ENCODE measurements around the gene CACNA1E.

CACNA1E gene

DNA sequence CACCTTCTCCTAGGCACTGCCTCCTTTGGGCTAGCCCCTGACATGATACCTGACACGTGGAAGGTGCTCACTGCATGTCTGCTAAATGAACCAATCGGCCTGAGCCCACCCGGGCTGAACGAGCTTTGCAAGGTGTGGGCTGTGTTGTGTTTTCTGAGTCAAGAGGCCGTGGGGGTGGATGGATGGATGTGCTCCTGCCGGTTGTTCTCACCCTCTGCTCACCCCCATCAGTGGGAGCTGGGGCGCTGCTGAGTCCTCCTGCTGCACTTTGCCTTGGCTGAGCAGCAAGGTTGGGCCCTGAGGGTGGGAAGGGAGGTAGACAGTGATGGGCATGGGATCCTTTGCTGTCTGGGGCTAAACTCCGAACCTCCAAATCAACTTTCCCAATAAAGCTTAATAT, 6.7 kb upstream of the CACNA1E start:
- DNase-seq (ENCODE audit: low spot score) = no peak
- no peak overlapping the region for H2BK12ac ChIP-seq (ENCODE audit: low read length)
- no peak overlapping the region for H3K9ac ChIP-seq (ENCODE audit: low read depth, low read length, poor library complexity)
- no peaks in the 10 kb centered on the region for H3K79me1 ChIP-seq (ENCODE audit: low read depth, low read length)
- peaks cover 0 to 10% of the 10 kb centered on the region in 2 donors for H3K4me1 ChIP-seq (ENCODE audit: control insufficient read depth in 2 of 2, insufficient read depth in 1 of 2, low read depth in 1 of 2, low read length in 2 of 2)
- H3K27me3 ChIP-seq (ENCODE audit: control insufficient read depth in 3 of 3, insufficient read depth in 3 of 3, low read depth in 1 of 3, low read length in 3 of 3) = peaks cover 0 to 21% (median 2%) of the 10 kb centered on the region in 3 experiments
- no peak overlapping the region for H3K4me2 ChIP-seq (ENCODE audit: insufficient read depth, low read length, poor library complexity, severe bottlenecking)
- H2BK120ac ChIP-seq (ENCODE audit: low read depth, low read length) = no peak overlapping the region
- H3K4me3 ChIP-seq (ENCODE audit: low read length in 2 of 2) = no peak overlapping the region
- no peak overlapping the region for H4K91ac ChIP-seq (ENCODE audit: low read depth, low read length, poor library complexity)
- no peak overlapping the region for H2BK15ac ChIP-seq (ENCODE audit: low read length)
- no peak overlapping the region for H3K14ac ChIP-seq (ENCODE audit: low read length)
- H3K27ac ChIP-seq (replicated peaks; ENCODE audit: low read length) = no peak overlapping the region
- no peak overlapping the region for H2BK5ac ChIP-seq (ENCODE audit: low read length)
- H3K23ac ChIP-seq (ENCODE audit: low read depth, low read length, poor library complexity) = no peak overlapping the region
- H3K18ac ChIP-seq (ENCODE audit: low read length) = peak overlapping the region; percentile 31
- no peak overlapping the region for H2AK5ac ChIP-seq (ENCODE audit: low read depth, low read length)
- WGBS, 2 donors (ENCODE audit: extremely low coverage in 2 of 2, insufficient read length in 2 of 2, insufficient replicate concordance in 1 of 2) = no CpG with 5 or more reads among the region's 8 CpGs
- H3K9me3 ChIP-seq (replicated peaks in 1 of 2; ENCODE audit: control insufficient read depth in 2 of 2, insufficient read depth in 1 of 2, low read depth in 1 of 2, low read length in 2 of 2) = no peaks in the 10 kb centered on the region
- H3K4ac ChIP-seq (ENCODE audit: low read length) = no peak overlapping the region
- no peaks in the 10 kb centered on the region for H3K36me3 ChIP-seq (replicated peaks in 1 of 2; ENCODE audit: control insufficient read depth in 2 of 2, insufficient read depth in 2 of 2, low read length in 2 of 2)
- no peak overlapping the region for H2AFZ ChIP-seq (ENCODE audit: low read length)
- no peak overlapping the region for H4K8ac ChIP-seq (ENCODE audit: low read depth, low read length)

DNA sequence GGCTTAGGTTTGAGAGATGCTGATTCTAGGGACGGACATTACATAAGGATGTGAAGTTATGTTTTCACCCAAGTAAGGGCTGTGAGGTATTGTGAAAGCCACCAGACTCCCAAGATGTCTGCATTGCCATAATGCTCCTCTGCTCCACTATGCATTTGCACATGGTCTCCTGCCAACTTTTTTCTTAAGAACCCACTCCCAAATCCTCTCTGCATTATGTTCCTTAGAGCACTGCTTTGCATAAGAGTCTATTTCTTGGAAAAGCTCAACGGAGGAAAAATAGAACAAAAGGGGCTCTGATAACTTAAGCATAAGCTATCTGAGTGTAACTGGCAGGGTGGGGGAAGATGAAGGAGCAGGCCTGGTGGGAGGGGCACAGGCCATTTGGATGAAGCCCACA, 5.0 kb upstream of the CACNA1E start:
- Histone ChIP-seq H3K9ac (ENCODE audit: low read depth, low read length, poor library complexity) (no peak overlapping the region), H4K91ac (ENCODE audit: low read depth, low read length, poor library complexity) (no peak overlapping the region), H2BK5ac (ENCODE audit: low read length) (no peak overlapping the region), H3K4me2 (ENCODE audit: insufficient read depth, low read length, poor library complexity, severe bottlenecking) (no peak overlapping the region), H3K18ac (ENCODE audit: low read length) (no peak overlapping the region), H2BK12ac (ENCODE audit: low read length) (no peak overlapping the region), H3K9me3 (replicated peaks in 1 of 2; ENCODE audit: control insufficient read depth in 2 of 2, insufficient read depth in 1 of 2, low read depth in 1 of 2, low read length in 2 of 2) (peaks cover 0 to 4% of the 10 kb centered on the region in 2 donors), H3K4me3 (ENCODE audit: low read length in 2 of 2) (no peak overlapping the region), H3K27ac (replicated peaks; ENCODE audit: low read length) (no peak overlapping the region), H3K14ac (ENCODE audit: low read length) (no peak overlapping the region), H3K4me1 (ENCODE audit: control insufficient read depth in 2 of 2, insufficient read depth in 1 of 2, low read depth in 1 of 2, low read length in 2 of 2) (peaks cover 0 to 12% of the 10 kb centered on the region in 2 donors), H3K23ac (ENCODE audit: low read depth, low read length, poor library complexity) (no peak overlapping the region), H2AK5ac (ENCODE audit: low read depth, low read length) (no peak overlapping the region), H3K79me1 (ENCODE audit: low read depth, low read length) (no peaks in the 10 kb centered on the region), H3K36me3 (replicated peaks in 1 of 2; ENCODE audit: control insufficient read depth in 2 of 2, insufficient read depth in 2 of 2, low read length in 2 of 2) (no peaks in the 10 kb centered on the region), H4K8ac (ENCODE audit: low read depth, low read length) (no peak overlapping the region), H3K4ac (ENCODE audit: low read length) (no peak overlapping the region), H3K27me3 (ENCODE audit: control insufficient read depth in 3 of 3, insufficient read depth in 3 of 3, low read depth in 1 of 3, low read length in 3 of 3) (peaks cover 2 to 39% (median 18%) of the 10 kb centered on the region in 3 experiments), H2BK15ac (ENCODE audit: low read length) (no peak overlapping the region), H2AFZ (ENCODE audit: low read length) (no peak overlapping the region), H2BK120ac (ENCODE audit: low read depth, low read length) (no peak overlapping the region)
- no peak for DNase-seq (ENCODE audit: low spot score)
- no CpG with 5 or more reads among the region's 2 CpGs for WGBS, 2 donors (ENCODE audit: extremely low coverage in 2 of 2, insufficient read length in 2 of 2, insufficient replicate concordance in 1 of 2)

DNA sequence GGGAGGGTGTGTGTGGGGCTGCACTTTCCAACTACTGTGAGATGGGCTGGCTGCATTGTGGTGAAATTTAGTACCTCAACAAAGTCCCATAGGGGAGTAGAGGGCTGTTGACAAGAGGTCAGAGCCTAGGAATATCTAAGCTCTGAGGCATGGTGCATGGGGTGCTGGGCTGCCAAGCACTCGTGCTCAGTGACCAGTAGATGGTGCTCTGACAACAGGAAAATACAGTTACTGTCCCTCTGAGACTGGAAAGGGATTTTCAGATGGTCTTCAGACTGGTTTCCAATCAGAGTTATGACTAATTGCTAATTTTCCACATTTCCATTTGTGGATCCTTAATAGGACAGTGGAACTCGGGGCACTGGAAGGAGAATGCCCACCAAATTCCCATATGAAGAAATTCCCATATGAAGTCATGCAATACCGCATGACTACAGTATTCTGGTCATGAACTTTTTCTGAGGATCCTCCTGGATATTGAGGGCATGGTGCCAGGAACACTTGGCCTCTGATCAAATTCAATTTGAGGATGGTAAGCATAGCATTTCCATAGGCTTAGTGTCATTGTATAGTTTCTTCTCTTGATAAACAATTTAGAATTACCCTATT, 4.1 kb upstream of the CACNA1E start:
- Histone ChIP-seq H3K4me2 (ENCODE audit: insufficient read depth, low read length, poor library complexity, severe bottlenecking) (no peak overlapping the region), H3K14ac (ENCODE audit: low read length) (no peak overlapping the region)

DNA sequence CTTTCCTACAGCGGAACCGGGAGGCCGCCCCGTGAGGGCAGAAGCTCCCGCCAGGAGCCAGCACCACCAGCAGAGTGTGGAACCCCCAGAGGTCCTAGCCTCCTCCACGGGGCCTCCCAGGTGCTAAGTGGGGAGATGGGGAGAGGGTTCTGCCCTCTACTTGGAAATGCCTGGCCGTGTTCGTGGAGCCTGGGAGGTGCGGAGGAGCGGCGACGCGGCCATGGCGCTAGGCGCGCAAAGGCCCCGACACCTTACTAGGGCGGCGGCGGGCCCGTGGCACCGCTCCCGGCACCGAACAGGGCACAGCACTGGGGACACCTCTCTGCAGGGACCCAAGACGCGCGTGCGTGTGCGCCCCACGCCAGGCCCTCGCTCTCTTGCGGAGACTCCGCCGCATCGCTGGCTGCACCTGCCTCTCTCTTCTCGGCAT, 1.3 kb upstream of the CACNA1E start:
- H4K91ac ChIP-seq (ENCODE audit: low read depth, low read length, poor library complexity) = peak overlapping the region; percentile 39
- WGBS, 2 donors (ENCODE audit: extremely low coverage in 2 of 2, insufficient read length in 2 of 2, insufficient replicate concordance in 1 of 2) = no CpG with 5 or more reads among the region's 36 CpGs
- H3K4me2 ChIP-seq (ENCODE audit: insufficient read depth, low read length, poor library complexity, severe bottlenecking) = peak overlapping the region; percentile 97
- DNase-seq (ENCODE audit: low spot score) = no peak
- peaks cover 0 to 4% of the 10 kb centered on the region in 2 donors for H3K9me3 ChIP-seq (replicated peaks in 1 of 2; ENCODE audit: control insufficient read depth in 2 of 2, insufficient read depth in 1 of 2, low read depth in 1 of 2, low read length in 2 of 2)
- no peak overlapping the region for H3K27ac ChIP-seq (replicated peaks; ENCODE audit: low read length)
- no peak overlapping the region for H2BK5ac ChIP-seq (ENCODE audit: low read length)
- H3K4ac ChIP-seq (ENCODE audit: low read length) = peak overlapping the region; percentile 47
- H2AFZ ChIP-seq (ENCODE audit: low read length) = peak overlapping the region; percentile 89
- no peak overlapping the region for H2AK5ac ChIP-seq (ENCODE audit: low read depth, low read length)
- H3K79me1 ChIP-seq (ENCODE audit: low read depth, low read length) = no peaks in the 10 kb centered on the region
- H2BK15ac ChIP-seq (ENCODE audit: low read length) = peak overlapping the region; percentile 60
- peak overlapping the region in 1 of 2 donors; percentile 76 for H3K4me3 ChIP-seq (ENCODE audit: low read length in 2 of 2)
- peak overlapping the region; percentile 87 for H3K23ac ChIP-seq (ENCODE audit: low read depth, low read length, poor library complexity)
- H3K14ac ChIP-seq (ENCODE audit: low read length) = peak overlapping the region; percentile 87
- H3K36me3 ChIP-seq (replicated peaks in 1 of 2; ENCODE audit: control insufficient read depth in 2 of 2, insufficient read depth in 2 of 2, low read length in 2 of 2) = no peaks in the 10 kb centered on the region
- peak overlapping the region; percentile 69 for H2BK120ac ChIP-seq (ENCODE audit: low read depth, low read length)
- peaks cover 6 to 76% (median 42%) of the 10 kb centered on the region in 3 experiments for H3K27me3 ChIP-seq (ENCODE audit: control insufficient read depth in 3 of 3, insufficient read depth in 3 of 3, low read depth in 1 of 3, low read length in 3 of 3)
- peaks cover 0 to 21% of the 10 kb centered on the region in 2 donors for H3K4me1 ChIP-seq (ENCODE audit: control insufficient read depth in 2 of 2, insufficient read depth in 1 of 2, low read depth in 1 of 2, low read length in 2 of 2)
- H3K9ac ChIP-seq (ENCODE audit: low read depth, low read length, poor library complexity) = peak overlapping the region; percentile 67
- H4K8ac ChIP-seq (ENCODE audit: low read depth, low read length) = no peak overlapping the region
- peak overlapping the region; percentile 49 for H2BK12ac ChIP-seq (ENCODE audit: low read length)
- peak overlapping the region; percentile 94 for H3K18ac ChIP-seq (ENCODE audit: low read length)

More for the DNA sequence above, 4.1 kb upstream of the CACNA1E start:
- Histone ChIP-seq H2BK15ac (ENCODE audit: low read length) (no peak overlapping the region), H2BK120ac (ENCODE audit: low read depth, low read length) (no peak overlapping the region), H2BK12ac (ENCODE audit: low read length) (no peak overlapping the region), H2AFZ (ENCODE audit: low read length) (no peak overlapping the region), H3K23ac (ENCODE audit: low read depth, low read length, poor library complexity) (no peak overlapping the region), H4K91ac (ENCODE audit: low read depth, low read length, poor library complexity) (no peak overlapping the region), H2BK5ac (ENCODE audit: low read length) (no peak overlapping the region), H3K4ac (ENCODE audit: low read length) (no peak overlapping the region), H3K4me1 (ENCODE audit: control insufficient read depth in 2 of 2, insufficient read depth in 1 of 2, low read depth in 1 of 2, low read length in 2 of 2) (peaks cover 0 to 14% of the 10 kb centered on the region in 2 donors), H3K27ac (replicated peaks; ENCODE audit: low read length) (no peak overlapping the region), H3K9me3 (replicated peaks in 1 of 2; ENCODE audit: control insufficient read depth in 2 of 2, insufficient read depth in 1 of 2, low read depth in 1 of 2, low read length in 2 of 2) (peaks cover 0 to 4% of the 10 kb centered on the region in 2 donors), H3K27me3 (ENCODE audit: control insufficient read depth in 3 of 3, insufficient read depth in 3 of 3, low read depth in 1 of 3, low read length in 3 of 3) (peaks cover 6 to 48% (median 27%) of the 10 kb centered on the region in 3 experiments), H3K36me3 (replicated peaks in 1 of 2; ENCODE audit: control insufficient read depth in 2 of 2, insufficient read depth in 2 of 2, low read length in 2 of 2) (no peaks in the 10 kb centered on the region), H3K79me1 (ENCODE audit: low read depth, low read length) (no peaks in the 10 kb centered on the region), H3K4me3 (ENCODE audit: low read length in 2 of 2) (no peak overlapping the region), H3K18ac (ENCODE audit: low read length) (no peak overlapping the region), H2AK5ac (ENCODE audit: low read depth, low read length) (no peak overlapping the region), H3K9ac (ENCODE audit: low read depth, low read length, poor library complexity) (no peak overlapping the region), H4K8ac (ENCODE audit: low read depth, low read length) (no peak overlapping the region)
- WGBS, 2 donors (ENCODE audit: extremely low coverage in 2 of 2, insufficient read length in 2 of 2, insufficient replicate concordance in 1 of 2) = no CpG with 5 or more reads among the region's 3 CpGs
- peak; percentile 61 for DNase-seq (ENCODE audit: low spot score)

Data from neuronal stem cell (in vitro differentiated cells).